Retina (tissue), 1 donor: Measurements from ENCODE around the gene GPHN.
"Not testable (repeated sequence)": the region's sequence is repeated elsewhere in the genome, so short reads cannot be mapped to it uniquely, and the experiment has no call there.

Source experiments
- DNase-seq: peaks from one replicate; pipeline ENCODE4 v3.0.0-alpha.2; 2016

The GPHN gene

GRCh38 chr14:66827182-66827581, 319.2 kb downstream of the GPHN start:
- no peak for DNase-seq

GRCh38 chr14:66831173-66831572, 323.2 kb downstream of the GPHN start:
- no peak for DNase-seq

DNA sequence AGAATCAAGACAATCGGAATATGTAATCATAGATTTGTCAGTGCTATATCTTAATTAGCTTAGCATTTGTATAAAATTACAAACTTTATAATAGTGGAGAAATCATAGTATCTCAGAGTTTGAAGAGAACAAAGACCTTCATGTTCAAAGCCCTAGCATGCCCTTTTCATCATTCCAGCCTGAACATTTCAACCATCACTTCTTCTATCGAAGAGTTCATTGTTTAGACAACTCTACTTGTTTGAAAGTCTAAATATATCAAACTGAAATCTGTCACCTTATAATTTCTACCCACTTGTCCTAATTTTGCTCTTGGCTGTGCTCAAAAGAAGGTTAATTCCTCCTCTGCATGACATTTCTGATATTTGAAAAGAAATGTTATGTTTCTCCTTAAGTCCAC, 325.9 kb downstream of the GPHN start:
- no peak for DNase-seq

DNA sequence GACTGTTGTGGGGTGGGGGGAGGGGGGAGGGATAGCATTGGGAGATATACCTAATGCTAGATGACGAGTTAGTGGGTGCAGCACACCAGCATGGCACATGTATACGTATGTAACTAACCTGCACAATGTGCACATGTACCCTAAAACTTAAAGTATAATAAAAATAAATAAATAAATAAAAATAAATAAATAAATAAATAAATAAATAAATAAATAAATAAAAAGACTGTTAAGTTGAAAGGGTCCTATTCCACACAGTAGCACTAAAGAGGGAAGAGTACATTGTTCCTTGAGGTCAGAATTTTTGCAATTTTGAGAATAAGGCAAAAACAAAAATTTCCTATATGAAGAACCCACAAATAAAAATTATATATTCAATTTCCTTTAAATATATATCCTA, 329.5 kb downstream of the GPHN start:
- DNase-seq: not testable (repeated sequence)

DNA sequence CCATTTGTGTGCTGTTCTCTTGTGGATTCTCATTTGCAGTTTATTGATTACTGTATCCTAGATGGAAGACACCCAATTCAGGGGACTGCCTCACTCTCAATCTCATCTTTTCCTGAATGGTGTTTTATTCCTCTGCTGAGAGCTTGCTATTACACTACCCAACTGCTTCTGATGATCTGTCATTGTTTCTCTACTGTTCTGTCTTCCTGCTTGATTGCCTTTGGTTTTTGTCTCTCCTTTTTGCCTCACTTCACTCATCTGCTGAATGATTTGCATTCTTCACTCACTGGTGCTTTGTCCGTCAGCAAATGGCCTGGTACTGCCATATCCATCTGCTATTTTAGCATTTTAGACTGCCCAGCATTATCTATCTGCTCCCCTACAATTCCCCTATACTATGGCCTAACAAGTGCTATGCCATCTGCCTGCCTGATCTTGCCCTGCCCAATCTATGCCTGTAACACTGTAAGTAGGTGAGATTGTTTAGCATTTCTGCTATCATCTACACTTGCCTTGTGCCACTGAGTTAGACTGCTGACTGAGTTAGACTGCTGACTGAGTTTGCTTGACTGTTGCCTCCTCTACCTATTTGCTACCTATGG, 335.1 kb downstream of the GPHN start:
- DNase-seq: peak; percentile 47

GRCh38 chr14:66850258-66850888, 342.4 kb downstream of the GPHN start:
- no peak for DNase-seq

GRCh38 chr14:66853311-66853710, 345.4 kb downstream of the GPHN start:
- DNase-seq: no peak

DNA sequence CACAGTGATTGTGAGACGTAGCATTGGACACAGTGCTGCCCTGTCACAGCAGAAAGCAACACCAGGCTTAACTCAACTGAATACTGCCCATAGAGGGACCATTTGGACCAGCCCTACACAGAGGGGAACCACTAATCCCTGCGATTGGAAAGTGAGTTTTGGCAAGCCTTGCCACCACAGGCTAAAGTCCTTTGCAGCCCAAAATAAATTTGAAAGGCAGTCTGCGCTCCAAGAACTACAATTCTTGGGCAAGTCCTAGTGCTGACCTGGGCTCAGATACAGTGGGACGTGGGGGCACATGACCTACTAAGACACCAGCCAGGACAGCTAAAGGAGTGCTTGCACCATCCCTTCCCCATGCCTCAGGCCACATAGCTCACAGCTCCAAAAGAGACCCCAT, 349.9 kb downstream of the GPHN start:
- no peak for DNase-seq

GRCh38 chr14:66859063-66859671, 351.2 kb downstream of the GPHN start:
- DNase-seq: no peak

DNA sequence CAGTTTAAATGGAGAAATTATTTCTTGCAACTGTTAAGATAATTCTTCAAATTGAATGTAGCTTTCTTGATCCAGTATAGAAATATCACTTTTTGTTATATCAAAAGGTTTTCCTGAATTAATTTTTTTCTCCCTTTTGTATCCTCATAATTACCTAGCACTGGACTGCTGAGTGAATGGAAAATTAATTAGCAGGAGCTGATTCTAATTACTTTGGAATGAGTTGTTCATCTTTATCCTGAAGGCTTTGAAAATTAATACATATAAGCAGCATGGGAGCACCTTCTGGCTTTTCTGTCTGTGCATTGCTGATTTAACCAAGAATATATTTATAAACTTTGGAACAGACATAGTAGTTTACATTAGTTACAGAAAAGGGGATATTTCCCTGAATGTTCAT, 373.6 kb downstream of the GPHN start:
- no peak for DNase-seq

GRCh38 chr14:66884149-66884548, 376.2 kb downstream of the GPHN start:
- no peak for DNase-seq

DNA sequence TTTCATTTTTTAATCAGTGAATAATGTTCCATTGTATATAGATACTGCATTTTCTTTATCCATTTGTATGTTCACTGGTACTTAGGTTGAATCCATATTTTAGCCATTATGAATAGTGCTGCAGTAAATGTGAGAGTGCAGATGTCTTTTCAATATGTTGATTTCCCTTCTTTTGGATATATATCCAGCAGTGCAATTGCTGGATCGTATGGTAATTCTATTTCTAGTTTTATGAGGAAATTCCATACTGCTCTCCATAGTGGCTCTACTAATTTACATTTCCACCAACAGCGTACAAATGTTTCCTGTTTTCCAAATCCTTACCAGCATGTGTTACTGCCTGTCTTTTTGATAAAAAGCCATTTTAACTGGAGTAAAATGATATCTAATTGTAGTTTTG, 392.8 kb downstream of the GPHN start:
- DNase-seq: no peak

DNA sequence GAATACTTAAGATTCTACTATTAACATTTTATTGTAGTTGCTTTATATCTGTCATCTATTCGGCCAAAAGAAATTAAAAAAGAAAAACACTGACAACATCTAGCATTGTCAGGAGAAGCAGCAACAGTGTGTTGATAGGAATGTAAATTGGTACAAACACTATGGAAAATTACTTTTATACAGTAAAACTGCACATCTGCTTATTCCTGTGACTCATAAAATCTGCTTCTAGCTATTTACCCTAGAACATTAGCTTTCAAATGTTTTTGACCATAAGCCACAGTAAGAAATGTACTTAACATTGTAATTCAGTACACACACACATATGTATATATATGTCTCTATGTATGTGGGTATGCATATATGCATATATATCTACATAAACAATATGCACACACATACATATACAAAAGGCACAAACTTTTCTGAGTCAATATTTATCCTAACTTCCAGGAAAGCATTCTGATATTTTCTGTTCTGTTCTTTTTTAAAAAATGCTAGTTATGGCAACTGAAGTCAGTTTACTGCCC, 402.4 kb downstream of the GPHN start:
- DNase-seq: no peak

- DNase-seq: no peak
Measured at GRCh38 chr14:66916421-66916820, 408.5 kb downstream of the GPHN start.

DNA sequence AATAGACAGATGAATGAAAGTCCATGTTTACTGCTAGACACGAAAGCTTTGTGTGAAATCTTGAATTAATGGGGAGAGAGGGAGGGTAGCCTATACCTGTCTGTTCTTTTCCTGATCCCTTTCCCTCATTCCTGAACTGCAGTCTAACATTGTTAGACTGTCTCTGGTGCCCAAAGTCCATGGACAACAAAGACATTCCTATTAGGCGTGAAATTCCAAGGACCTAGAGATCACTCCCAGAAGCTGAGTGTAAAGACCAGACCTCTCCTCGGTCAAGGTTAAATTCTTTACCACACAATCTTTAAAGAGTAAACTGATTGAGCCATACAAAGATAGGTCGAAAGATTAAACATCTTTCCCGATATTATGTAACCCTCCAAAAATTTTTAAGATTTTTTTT, 410.6 kb downstream of the GPHN start:
- no peak for DNase-seq

DNA sequence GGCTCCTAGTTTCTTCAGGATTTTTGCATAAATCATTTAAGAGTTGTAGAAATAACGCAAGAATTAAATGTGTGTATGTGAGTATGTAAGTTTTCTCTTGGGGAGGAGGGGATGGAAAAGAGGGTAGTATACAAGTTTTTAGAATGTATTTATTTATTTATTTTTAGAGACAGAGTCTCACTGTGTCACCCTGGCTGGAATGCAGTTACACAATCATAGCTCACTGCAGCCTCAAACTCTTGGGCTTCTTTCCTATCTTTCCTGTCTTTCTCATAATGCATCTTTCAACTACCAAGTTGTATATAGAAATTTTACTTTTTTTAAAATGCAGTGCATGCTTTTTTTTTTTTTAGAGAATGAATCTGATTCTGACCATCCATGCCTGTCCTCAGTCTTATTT, 412.2 kb downstream of the GPHN start:
- no peak for DNase-seq

DNA sequence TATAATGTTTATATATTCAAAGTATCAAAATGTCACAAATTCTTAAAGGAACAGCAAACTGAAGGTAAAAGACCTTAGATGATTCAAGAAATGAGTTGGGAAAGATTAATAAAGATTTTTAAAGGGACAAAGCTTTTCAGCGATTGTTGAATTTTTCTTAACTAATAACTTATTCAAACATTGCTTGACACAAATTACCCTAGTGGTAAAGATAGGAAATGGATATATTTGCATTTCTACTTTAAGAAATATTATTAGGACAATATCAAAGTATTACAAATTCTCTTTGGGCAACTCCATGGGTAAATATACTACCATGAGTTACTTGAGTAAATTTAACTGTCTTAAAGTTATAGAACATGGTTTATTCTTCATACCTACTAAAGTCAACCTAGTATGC, 415.3 kb downstream of the GPHN start:
- no peak for DNase-seq

- no peak for DNase-seq
Measured at GRCh38 chr14:66939409-66939808, 431.5 kb downstream of the GPHN start.

DNA sequence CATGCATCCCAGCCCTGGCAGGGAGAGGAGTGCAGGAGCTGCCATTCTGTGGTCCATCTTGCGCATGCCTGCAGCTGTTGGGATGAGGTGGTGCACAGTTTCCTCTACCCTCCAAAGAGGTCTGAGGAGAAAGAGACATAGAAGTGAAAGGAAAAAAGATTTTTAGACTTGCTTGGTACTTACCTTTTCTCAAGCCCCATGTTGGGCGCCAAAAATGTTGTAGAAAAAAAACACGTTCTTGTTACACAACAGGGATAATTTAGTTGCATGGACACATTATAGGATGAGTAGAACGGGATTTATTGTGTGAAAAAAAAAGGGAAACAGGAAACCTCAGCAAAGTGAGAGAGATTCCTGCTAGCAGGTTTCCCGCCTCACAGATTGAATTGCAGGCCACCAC, 436.9 kb downstream of the GPHN start:
- peak; percentile 9 for DNase-seq

DNA sequence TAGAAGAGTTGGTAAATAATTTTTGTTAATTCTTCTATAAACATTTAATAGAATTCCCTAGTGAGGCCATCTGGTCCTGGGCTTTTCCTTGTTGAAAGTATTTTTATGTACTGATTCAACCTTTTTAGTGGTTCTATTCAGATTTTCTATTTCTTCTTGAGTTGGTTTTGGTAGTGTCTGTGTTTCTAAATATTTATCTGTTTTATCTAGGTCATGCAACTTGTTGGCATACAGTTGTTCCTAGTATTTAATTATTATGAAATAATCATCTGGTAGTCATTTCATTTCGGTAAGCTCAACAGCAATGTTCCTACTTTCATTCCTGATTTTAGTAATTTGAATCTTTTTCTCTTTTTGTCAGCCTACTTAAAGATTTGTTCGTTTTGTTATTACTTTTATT, 447.2 kb downstream of the GPHN start:
- no peak for DNase-seq

DNA sequence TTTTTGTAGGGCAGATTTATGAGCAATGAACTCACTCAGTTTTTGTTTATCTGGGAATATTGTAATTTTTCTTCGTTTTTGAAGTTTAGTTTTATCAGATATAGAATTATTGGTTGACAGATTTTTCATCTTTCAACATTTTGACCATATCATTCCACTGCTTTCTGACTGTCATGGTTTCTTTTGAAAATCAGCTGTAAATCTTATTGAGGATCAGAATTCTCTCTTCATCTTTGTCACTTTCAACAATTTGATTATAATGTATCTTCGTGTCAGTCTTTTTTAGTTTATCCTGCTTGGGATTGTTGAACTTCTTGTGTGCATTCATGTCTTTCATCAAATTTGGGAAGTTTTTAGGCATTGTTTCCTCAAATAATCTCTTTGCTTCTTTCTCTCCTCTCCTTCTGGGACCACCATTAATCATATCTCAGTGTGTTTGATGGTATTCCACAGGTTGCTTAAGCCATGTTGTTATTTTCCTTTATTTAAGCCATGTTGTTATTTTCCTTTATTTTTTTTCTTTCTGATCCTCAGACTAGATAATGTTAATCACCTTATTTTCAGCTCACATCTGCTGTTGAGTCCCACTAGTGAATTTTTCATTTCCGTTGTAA, 451.6 kb downstream of the GPHN start:
- no peak for DNase-seq

DNA sequence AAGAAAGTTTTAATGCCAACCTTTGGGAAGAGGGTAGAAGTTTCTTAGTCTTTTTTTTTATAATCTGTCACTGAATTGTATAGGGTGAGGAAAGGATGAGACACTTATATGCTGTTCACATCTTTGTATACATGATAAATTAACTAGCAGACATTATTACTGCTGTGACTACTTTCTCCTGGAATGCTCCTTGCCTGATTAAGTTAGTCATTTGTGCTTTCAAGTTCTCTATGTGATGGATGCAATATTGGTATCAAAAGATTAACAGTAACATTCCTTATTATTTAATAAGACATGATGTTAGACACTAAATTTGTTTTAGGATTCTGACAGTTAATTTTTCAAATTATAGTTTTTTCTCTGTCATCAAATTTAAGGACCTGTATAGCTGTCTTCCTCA, 457.9 kb downstream of the GPHN start:
- DNase-seq: no peak

DNA sequence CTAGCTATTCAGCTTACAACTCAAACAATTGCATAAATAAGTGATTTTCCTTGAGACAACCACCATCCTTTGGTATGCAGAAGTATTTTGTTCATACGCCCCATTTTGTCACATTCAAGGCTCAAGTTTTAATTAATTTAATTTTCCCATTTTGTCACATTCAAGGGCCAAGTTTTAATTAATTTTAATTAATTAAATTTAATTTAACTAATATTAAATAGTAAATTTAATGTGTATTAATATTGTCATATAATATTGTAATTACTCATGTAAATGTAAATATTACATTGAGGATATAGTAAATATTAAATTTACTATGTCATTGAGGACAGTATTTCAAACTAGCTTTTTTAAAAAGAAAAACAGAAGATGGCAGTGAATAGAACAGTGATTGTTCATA, 464.5 kb downstream of the GPHN start:
- DNase-seq: no peak

GRCh38 chr14:66974397-66975025, 466.6 kb downstream of the GPHN start:
- no peak for DNase-seq
